Subcutaneous abdominal adipose tissue (tissue), 5 donors: Measurements from ENCODE around the gene CYB5B.
A peak's percentile ranks its signal among the peaks of the same experiment; 100 is the strongest.

Experiments
- H3K27ac ChIP-seq: one replicate; pipeline ENCODE4 v1.7.0; 2013; ENCODE audit warnings: low read depth, mild to moderate bottlenecking, inconsistent platforms, low read length, moderate library complexity
- H3K27me3 ChIP-seq, 5 donors: one replicate each; pipeline ENCODE4 v1.7.0; 2013; ENCODE audit warnings: low read length in 5 of 5, inconsistent platforms in 1 of 5; ENCODE audit not compliant: control insufficient read depth in 5 of 5, insufficient read depth in 4 of 5
- H3K36me3 ChIP-seq, 5 donors: one replicate each; pipeline ENCODE4 v1.7.0; 2013; ENCODE audit warnings: low read length in 5 of 5; ENCODE audit not compliant: control insufficient read depth in 5 of 5, insufficient read depth in 5 of 5
- H3K4me1 ChIP-seq, 5 donors: one replicate each; pipeline ENCODE4 v1.7.0; 2013; ENCODE audit warnings: low read length in 5 of 5, mild to moderate bottlenecking in 3 of 5, moderate library complexity in 1 of 5; ENCODE audit not compliant: control insufficient read depth in 5 of 5, insufficient read depth in 5 of 5
- H3K4me3 ChIP-seq, 5 donors: one replicate each; pipeline ENCODE4 v1.7.0; 2013; ENCODE audit warnings: low read length in 5 of 5, low read depth in 1 of 5
- H3K9ac ChIP-seq, 5 donors: one replicate each; pipeline ENCODE4 v1.7.0; 2013; ENCODE audit warnings: low read length in 5 of 5, mild to moderate bottlenecking in 4 of 5, moderate library complexity in 3 of 5
- H3K9me3 ChIP-seq, 5 donors: one replicate each; pipeline ENCODE4 v1.7.0; 2013; ENCODE audit warnings: low read length in 5 of 5; ENCODE audit not compliant: control insufficient read depth in 5 of 5
- donor health status: healthy.
- donor health status: healthy.
- donor health status: healthy.
- donor health status: healthy.
- donor health status: healthy.

The CYB5B gene

GRCh38 chr16:69481901-69482341 is 57.5 kb downstream of the CYB5B start:
- Histone ChIP-seq H3K27ac (peak overlapping the region; percentile 85), H3K36me3 (no peaks in the 10 kb centered on the region), H3K9me3 (no peaks in the 10 kb centered on the region), H3K9ac (peak overlapping the region in 1 of 5 donors; percentile 54), H3K27me3 (no peaks in the 10 kb centered on the region), H3K4me3 (peak overlapping the region; percentile 26 to 57 (median 42)), H3K4me1 (peaks cover 7 to 32% (median 18%) of the 10 kb centered on the region in 5 donors)

DNA sequence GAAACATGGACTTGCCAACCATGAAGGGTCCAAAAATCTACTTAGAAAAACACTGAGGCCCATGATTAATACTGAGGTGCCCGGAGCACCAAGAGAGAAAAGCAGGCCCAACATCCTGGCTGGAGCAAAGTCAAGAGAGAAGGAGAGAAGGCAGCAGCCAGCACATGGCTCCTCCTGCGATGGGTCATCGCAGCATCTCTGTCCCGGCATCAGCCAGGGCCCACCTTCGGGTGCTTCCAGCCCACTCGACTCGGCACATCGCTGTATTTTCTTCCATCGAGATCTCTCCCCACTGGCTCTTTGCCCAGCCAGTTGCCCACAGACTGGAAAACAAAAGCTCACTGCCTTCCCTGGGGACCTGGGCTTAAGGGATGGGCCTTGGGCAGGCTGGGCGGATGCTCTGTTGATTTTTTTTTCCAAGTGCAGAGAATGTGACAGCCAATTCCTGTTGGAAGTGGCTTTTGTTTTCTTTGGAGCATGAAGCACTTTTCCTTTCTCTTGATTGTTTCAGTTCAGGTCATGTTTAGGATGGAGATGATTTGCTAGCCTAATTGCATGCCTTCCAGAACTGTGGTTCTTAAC is 58.1 kb downstream of the CYB5B start:
- peaks cover 7 to 26% (median 16%) of the 10 kb centered on the region in 5 donors for H3K4me1 ChIP-seq
- H3K27ac ChIP-seq = peak overlapping the region; percentile 85
- H3K9me3 ChIP-seq = no peaks in the 10 kb centered on the region
- H3K4me3 ChIP-seq = peak overlapping the region; percentile 26 to 57 (median 42)
- no peaks in the 10 kb centered on the region for H3K36me3 ChIP-seq
- H3K9ac ChIP-seq = peak overlapping the region in 1 of 5 donors; percentile 54
- no peaks in the 10 kb centered on the region for H3K27me3 ChIP-seq

DNA sequence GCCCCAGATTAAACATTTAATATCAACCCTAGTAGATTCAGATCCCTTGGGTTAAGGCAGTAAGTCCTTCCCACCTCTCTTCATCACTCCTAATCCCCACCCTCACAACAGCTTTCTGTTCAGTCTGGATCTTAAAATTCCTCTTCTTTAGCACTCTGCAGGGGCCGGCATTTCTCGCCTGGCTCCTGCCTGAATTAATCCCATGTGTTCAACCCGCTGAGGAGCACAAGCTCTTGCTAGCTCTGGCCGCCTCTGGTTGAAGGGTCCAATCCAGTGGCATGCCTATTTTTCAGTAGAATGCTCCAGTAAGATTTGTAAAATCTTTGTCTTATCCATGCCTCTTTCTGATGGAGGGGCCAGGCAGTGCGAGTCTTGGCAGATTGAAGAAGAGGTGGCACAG is 59.2 kb downstream of the CYB5B start:
- Histone ChIP-seq H3K4me1 (peaks cover 7 to 23% (median 15%) of the 10 kb centered on the region in 5 donors), H3K9me3 (no peaks in the 10 kb centered on the region), H3K27me3 (no peaks in the 10 kb centered on the region), H3K4me3 (no peak overlapping the region), H3K36me3 (no peaks in the 10 kb centered on the region), H3K27ac (no peak overlapping the region), H3K9ac (no peak overlapping the region)

GRCh38 chr16:69485361-69485760 is 60.9 kb downstream of the CYB5B start:
- Histone ChIP-seq H3K27ac (no peak overlapping the region), H3K9ac (no peak overlapping the region), H3K4me3 (no peak overlapping the region), H3K27me3 (no peaks in the 10 kb centered on the region), H3K4me1 (peaks cover 7 to 23% (median 15%) of the 10 kb centered on the region in 5 donors), H3K36me3 (no peaks in the 10 kb centered on the region), H3K9me3 (no peaks in the 10 kb centered on the region)

GRCh38 chr16:69485816-69486215 is 61.4 kb downstream of the CYB5B start:
- Histone ChIP-seq H3K4me3 (no peak overlapping the region), H3K9ac (no peak overlapping the region), H3K27ac (no peak overlapping the region), H3K27me3 (no peaks in the 10 kb centered on the region), H3K9me3 (no peaks in the 10 kb centered on the region), H3K4me1 (peaks cover 7 to 26% (median 16%) of the 10 kb centered on the region in 5 donors), H3K36me3 (no peaks in the 10 kb centered on the region)

GRCh38 chr16:69486272-69486671 is 61.9 kb downstream of the CYB5B start:
- Histone ChIP-seq H3K36me3 (no peaks in the 10 kb centered on the region), H3K4me1 (peaks cover 7 to 31% (median 20%) of the 10 kb centered on the region in 5 donors), H3K27ac (no peak overlapping the region), H3K9ac (no peak overlapping the region), H3K9me3 (no peaks in the 10 kb centered on the region), H3K27me3 (no peaks in the 10 kb centered on the region), H3K4me3 (no peak overlapping the region)

GRCh38 chr16:69486724-69487123 is 62.3 kb downstream of the CYB5B start:
- Histone ChIP-seq H3K9me3 (no peaks in the 10 kb centered on the region), H3K4me3 (no peak overlapping the region), H3K27me3 (no peaks in the 10 kb centered on the region), H3K27ac (no peak overlapping the region), H3K4me1 (peaks cover 6 to 28% (median 18%) of the 10 kb centered on the region in 5 donors), H3K9ac (no peak overlapping the region), H3K36me3 (no peaks in the 10 kb centered on the region)

- H3K27me3 ChIP-seq = no peaks in the 10 kb centered on the region
- H3K4me3 ChIP-seq = no peak overlapping the region
- no peaks in the 10 kb centered on the region for H3K36me3 ChIP-seq
- H3K4me1 ChIP-seq = peaks cover 0 to 10% (median 0%) of the 10 kb centered on the region in 5 donors
- H3K9me3 ChIP-seq = no peaks in the 10 kb centered on the region
- H3K9ac ChIP-seq = peak overlapping the region in 1 of 5 donors; percentile 52
- H3K27ac ChIP-seq = no peak overlapping the region
Measured at GRCh38 chr16:69490707-69491324, 66.4 kb downstream of the CYB5B start.

DNA sequence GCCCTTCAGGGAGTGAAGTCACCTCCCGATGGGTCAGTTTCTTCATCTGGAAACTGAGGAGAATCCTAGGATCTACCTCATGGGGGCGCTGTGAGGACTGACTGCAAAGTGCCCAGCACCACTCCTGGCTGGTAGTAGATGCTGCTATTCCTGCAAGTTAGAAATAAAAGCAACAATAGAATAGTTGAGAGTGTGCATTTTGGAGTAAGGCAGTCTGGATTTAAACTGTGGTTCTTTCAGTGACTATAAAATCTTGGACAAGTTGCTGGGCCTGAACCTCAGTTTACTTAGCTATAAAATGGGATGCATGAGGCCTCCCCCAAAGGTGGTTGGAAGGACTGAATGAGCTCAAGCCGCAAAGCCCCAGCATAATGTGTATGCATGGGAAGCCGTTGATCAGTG is 70.6 kb downstream of the CYB5B start:
- Histone ChIP-seq H3K27ac (no peak overlapping the region), H3K4me3 (no peak overlapping the region), H3K27me3 (peaks cover 0 to 3% (median 0%) of the 10 kb centered on the region in 5 donors), H3K9me3 (no peaks in the 10 kb centered on the region), H3K4me1 (peaks cover 0 to 10% (median 0%) of the 10 kb centered on the region in 5 donors), H3K9ac (no peak overlapping the region), H3K36me3 (no peaks in the 10 kb centered on the region)

DNA sequence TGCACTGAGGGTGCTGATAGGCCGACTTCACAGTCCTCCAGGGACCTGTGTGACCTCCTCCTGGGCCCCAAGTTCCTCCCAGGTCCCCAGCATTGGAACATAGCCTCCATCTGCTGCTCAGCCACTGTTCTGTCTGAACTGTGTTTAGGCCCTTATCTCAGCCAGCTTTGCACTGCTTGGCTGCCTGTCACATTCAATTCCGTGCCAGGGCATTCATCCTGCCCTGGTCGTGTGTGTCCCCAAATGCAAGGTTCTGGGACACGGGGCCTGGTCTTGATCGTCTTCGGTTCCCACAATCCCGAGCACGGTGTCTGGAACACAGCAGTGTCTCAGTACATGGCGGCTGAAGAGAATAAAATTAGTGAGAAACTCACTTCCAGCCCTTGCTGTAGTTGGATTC is 71.4 kb downstream of the CYB5B start:
- H3K27me3 ChIP-seq = peaks cover 0 to 3% (median 0%) of the 10 kb centered on the region in 5 donors
- no peaks in the 10 kb centered on the region for H3K36me3 ChIP-seq
- no peak overlapping the region for H3K9ac ChIP-seq
- no peaks in the 10 kb centered on the region for H3K9me3 ChIP-seq
- H3K4me1 ChIP-seq = peaks cover 0 to 7% (median 0%) of the 10 kb centered on the region in 5 donors
- no peak overlapping the region for H3K4me3 ChIP-seq
- H3K27ac ChIP-seq = no peak overlapping the region
